H9 (cell line): ENCODE results near the gene SIX1. TPM values are rescaled to one million over a fixed set of nuclear protein-coding genes. Genes with fewer than 3 reads are reported as not detected.

Experiments used
- DNase-seq: peaks from one replicate; pipeline ENCODE4 v3.0.0-alpha.2; 2017
- H2AFZ ChIP-seq: one replicate; pipeline ENCODE4 v1.6.1; 2013; ENCODE audit warnings: mild to moderate bottlenecking, low read length, control low read depth, moderate library complexity
- H2AK5ac ChIP-seq: 2 replicates; pipeline ENCODE4 v1.6.1; 2013; ENCODE audit warnings: low read length, control low read depth, mixed read lengths; ENCODE audit not compliant: insufficient read length
- H2BK120ac ChIP-seq: one replicate; pipeline ENCODE4 v1.6.1; 2013; ENCODE audit warnings: low read depth, mild to moderate bottlenecking, low read length, control low read depth, inconsistent platforms; ENCODE audit not compliant: poor library complexity, severe bottlenecking
- H2BK12ac ChIP-seq: 2 replicates; pipeline ENCODE4 v1.6.1; 2013; ENCODE audit warnings: low read length, control low read depth, mixed read lengths, low read depth; ENCODE audit not compliant: insufficient read length
- H2BK15ac ChIP-seq: 2 replicates; pipeline ENCODE4 v1.6.1; 2013; ENCODE audit warnings: low read depth, low read length, control low read depth
- H2BK20ac ChIP-seq: one replicate; pipeline ENCODE4 v1.6.1; 2013; ENCODE audit warnings: low read depth, mild to moderate bottlenecking, low read length, control low read depth, inconsistent platforms; ENCODE audit not compliant: poor library complexity, severe bottlenecking
- H2BK5ac ChIP-seq: 2 replicates; pipeline ENCODE4 v1.6.1; 2013; ENCODE audit warnings: low read length, control low read depth, mixed read lengths; ENCODE audit not compliant: insufficient read length
- H3K14ac ChIP-seq: 2 replicates; pipeline ENCODE4 v1.6.1; 2013; ENCODE audit warnings: low read length, control low read depth; ENCODE audit not compliant: insufficient read depth
- H3K18ac ChIP-seq: 2 replicates; pipeline ENCODE4 v1.6.1; 2013; ENCODE audit warnings: low read depth, mild to moderate bottlenecking, mixed read lengths, low read length, control low read depth; ENCODE audit not compliant: insufficient read length
- H3K23ac ChIP-seq: 2 replicates; pipeline ENCODE4 v1.6.1; 2013; ENCODE audit warnings: low read length, control low read depth, mixed read lengths, low read depth; ENCODE audit not compliant: insufficient read length
- H3K23me2 ChIP-seq: 2 replicates; pipeline ENCODE4 v1.6.1; 2013; ENCODE audit warnings: low read depth, mild to moderate bottlenecking, mixed read lengths, low read length, control low read depth; ENCODE audit not compliant: insufficient read length, poor library complexity, severe bottlenecking
- H3K27ac ChIP-seq: 2 replicates; pipeline ENCODE4 v1.5.1; 2013; ENCODE audit warnings: low read length, control low read depth, mixed read lengths, low read depth; ENCODE audit not compliant: insufficient read length
- H3K27me3 ChIP-seq: 2 replicates; pipeline ENCODE4 v1.6.1; 2013; ENCODE audit warnings: low read length, control low read depth, inconsistent platforms; ENCODE audit not compliant: insufficient read depth
- H3K4ac ChIP-seq: 2 replicates; pipeline ENCODE4 v1.6.1; 2013; ENCODE audit warnings: low read depth, mild to moderate bottlenecking, control low read depth, inconsistent platforms, low read length, moderate library complexity
- H3K4me1 ChIP-seq: 2 replicates; pipeline ENCODE4 v1.6.1; 2013; ENCODE audit warnings: low read length, control low read depth, inconsistent platforms; ENCODE audit not compliant: insufficient read depth
- H3K4me2 ChIP-seq: 2 replicates; pipeline ENCODE4 v1.6.1; 2013; ENCODE audit warnings: low read length, control low read depth, mixed read lengths; ENCODE audit not compliant: insufficient read length, insufficient read depth
- H3K56ac ChIP-seq: 2 replicates; pipeline ENCODE4 v1.6.1; 2013; ENCODE audit warnings: low read depth, mild to moderate bottlenecking, mixed read lengths, low read length, control low read depth; ENCODE audit not compliant: insufficient read length
- H3K79me1 ChIP-seq: 2 replicates; pipeline ENCODE4 v1.6.1; 2013; ENCODE audit warnings: low read depth, mild to moderate bottlenecking, moderate library complexity, low read length, control low read depth, inconsistent platforms; ENCODE audit not compliant: insufficient read depth, poor library complexity, severe bottlenecking
- H3K79me2 ChIP-seq: 2 replicates; pipeline ENCODE4 v1.6.1; 2013; ENCODE audit warnings: low read length, control low read depth, inconsistent platforms; ENCODE audit not compliant: insufficient read depth
- H3K9ac ChIP-seq: 2 replicates; pipeline ENCODE4 v1.6.1; 2013; ENCODE audit warnings: low read length, control low read depth, mixed read lengths; ENCODE audit not compliant: insufficient read length; ENCODE audit errors: extremely low read depth
- H3K9me3 ChIP-seq: one replicate; pipeline ENCODE4 v1.6.1; 2013; ENCODE audit warnings: low read depth, low read length, inconsistent platforms; ENCODE audit not compliant: control insufficient read depth
- H3T11ph ChIP-seq: one replicate; pipeline ENCODE4 v1.6.1; 2013; ENCODE audit warnings: mild to moderate bottlenecking, low read length, control low read depth, inconsistent platforms
- H4K20me1 ChIP-seq: one replicate; pipeline ENCODE4 v1.6.1; 2013; ENCODE audit not compliant: control insufficient read depth, insufficient read length, insufficient read depth
- H4K5ac ChIP-seq: 2 replicates; pipeline ENCODE4 v1.6.1; 2013; ENCODE audit warnings: low read depth, mild to moderate bottlenecking, mixed read lengths, low read length, control low read depth; ENCODE audit not compliant: insufficient read length
- H4K8ac ChIP-seq: replicated peaks from 2 replicates; pipeline ENCODE4 v1.6.1; 2013; ENCODE audit warnings: low read length, control low read depth, mixed read lengths, low read depth; ENCODE audit not compliant: insufficient read length
- H4K91ac ChIP-seq: 2 replicates; pipeline ENCODE4 v1.6.1; 2013; ENCODE audit warnings: low read depth, mild to moderate bottlenecking, moderate library complexity, mixed read lengths, low read length, control low read depth; ENCODE audit not compliant: insufficient read length
- H3K27ac Mint-ChIP-seq, 3 experiments: 2 replicates in 2 of 3; 3 replicates in 1 of 3; pipeline ENCODE4 v1.8.0; 2020 to 2021; ENCODE audit warnings: mixed read lengths in 3 of 3, mild to moderate bottlenecking in 1 of 3, moderate library complexity in 1 of 3
- H3K27me3 Mint-ChIP-seq: 2 replicates; pipeline ENCODE4 v1.8.0; 2021; ENCODE audit warnings: low read depth, mild to moderate bottlenecking, moderate library complexity, mixed read lengths
- H3K36me3 Mint-ChIP-seq, 3 experiments: 2 replicates in 2 of 3; 3 replicates in 1 of 3; pipeline ENCODE4 v1.8.0; 2020 to 2021; ENCODE audit warnings: low read depth in 3 of 3, mixed read lengths in 3 of 3; ENCODE audit not compliant: insufficient read depth in 1 of 3
- H3K4me1 Mint-ChIP-seq, 2 experiments: 2 replicates each; pipeline ENCODE4 v1.8.0; 2020; ENCODE audit warnings: mixed read lengths in 2 of 2
- H3K4me3 Mint-ChIP-seq, 2 experiments: 2 replicates in 1 of 2; 3 replicates in 1 of 2; pipeline ENCODE4 v1.8.0; 2020 to 2021; ENCODE audit warnings: mild to moderate bottlenecking in 2 of 2, mixed read lengths in 2 of 2, moderate library complexity in 1 of 2
- H3K9me3 Mint-ChIP-seq, 2 experiments: 2 replicates in 1 of 2; 3 replicates in 1 of 2; pipeline ENCODE4 v1.8.0; 2020; ENCODE audit warnings: mild to moderate bottlenecking in 2 of 2, mixed read lengths in 2 of 2, moderate library complexity in 1 of 2
- WGBS: extraction: QIAGEN DNeasy Blood & Tissue Kit; methylation state at CpG from one replicate; pipeline ENCODE4 v1.1.7; 2013; ENCODE audit warnings: missing lambda C conversion rate, low lambda C conversion rate, mixed read lengths; ENCODE audit not compliant: insufficient read length; ENCODE audit errors: extremely low coverage; 5-methylcytosine and 5-hydroxymethylcytosine counted together
- total RNA-seq: library from RNA; stranded (reverse); gene quantifications from 2 replicates; pipeline ENCODE4 v1.2.1, GENCODE V29; 2021
- TF ChIP-seq, protein P1 (sequence below): fragments of 200-600 bp; sonication (generic); conservative IDR thresholded peaks from 3 replicates; pipeline ENCODE4 v1.8.0; 2021; ENCODE audit warnings: antibody characterized with exemption, mild to moderate bottlenecking

Gene SIX1
- total RNA-seq, 1 experiment from 2014 or later = 0.17 TPM

DNA sequence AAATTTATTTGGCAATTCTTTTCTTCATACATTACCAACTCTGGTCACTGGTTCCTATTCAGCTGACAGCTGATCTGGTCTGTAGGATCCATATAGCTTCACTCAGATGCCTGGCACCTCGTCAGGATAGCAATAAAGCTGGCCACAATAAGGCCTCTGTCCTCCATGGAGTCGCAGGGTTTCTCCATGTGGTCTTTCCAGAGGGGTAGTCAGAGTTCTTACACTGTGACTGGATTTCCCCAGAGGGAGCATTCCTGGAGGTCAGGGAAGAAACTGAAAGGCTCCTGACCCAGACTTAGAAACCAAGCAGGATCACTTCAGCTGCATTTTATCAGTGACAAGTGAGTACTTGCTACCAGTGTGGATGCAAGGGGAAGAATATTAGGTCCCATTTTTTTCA, 34.9 kb upstream of the SIX1 start:
- Histone ChIP-seq H4K5ac (no peak overlapping the region), H3K4ac (no peak overlapping the region), H3K4me1 (peaks cover 4% of the 10 kb centered on the region; the same call in 1 of the 2 replicates), H3K27ac (no peak overlapping the region), H2BK5ac (no peak overlapping the region), H3K79me1 (no peaks in the 10 kb centered on the region), H4K20me1 (no peaks in the 10 kb centered on the region), H3K9ac (no peak overlapping the region), H3K14ac (no peak overlapping the region), H3K27me3 (no peaks in the 10 kb centered on the region), H2BK12ac (no peak overlapping the region), H4K91ac (no peak overlapping the region), H3K79me2 (no peaks in the 10 kb centered on the region), H3T11ph (no peak overlapping the region), H3K4me2 (no peak overlapping the region), H3K23ac (no peak overlapping the region), H3K56ac (no peak overlapping the region), H3K23me2 (no peaks in the 10 kb centered on the region), H2BK15ac (no peak overlapping the region), H3K9me3 (no peaks in the 10 kb centered on the region), H2AFZ (no peak overlapping the region), H2BK120ac (no peak overlapping the region), H3K18ac (no peak overlapping the region), H4K8ac (no peak overlapping the region), H2AK5ac (no peak overlapping the region), H2BK20ac (no peak overlapping the region)
- DNase-seq = no peak
- Mint-ChIP-seq H3K4me1 (peaks cover 17 to 20% of the 10 kb centered on the region in 2 experiments), H3K4me3 (no peak overlapping the region), H3K9me3 (peaks cover 2 to 3% of the 10 kb centered on the region in 2 experiments; a peak in 1 of 5 replicates), H3K36me3 (no peaks in the 10 kb centered on the region), H3K27ac (no peak overlapping the region; a peak in 1 of 7 replicates), H3K27me3 (no peaks in the 10 kb centered on the region; the same call in 1 of the 2 replicates)
- no CpG with 5 or more reads among the region's 2 CpGs for WGBS
- TF ChIP-seq, protein P1, sequence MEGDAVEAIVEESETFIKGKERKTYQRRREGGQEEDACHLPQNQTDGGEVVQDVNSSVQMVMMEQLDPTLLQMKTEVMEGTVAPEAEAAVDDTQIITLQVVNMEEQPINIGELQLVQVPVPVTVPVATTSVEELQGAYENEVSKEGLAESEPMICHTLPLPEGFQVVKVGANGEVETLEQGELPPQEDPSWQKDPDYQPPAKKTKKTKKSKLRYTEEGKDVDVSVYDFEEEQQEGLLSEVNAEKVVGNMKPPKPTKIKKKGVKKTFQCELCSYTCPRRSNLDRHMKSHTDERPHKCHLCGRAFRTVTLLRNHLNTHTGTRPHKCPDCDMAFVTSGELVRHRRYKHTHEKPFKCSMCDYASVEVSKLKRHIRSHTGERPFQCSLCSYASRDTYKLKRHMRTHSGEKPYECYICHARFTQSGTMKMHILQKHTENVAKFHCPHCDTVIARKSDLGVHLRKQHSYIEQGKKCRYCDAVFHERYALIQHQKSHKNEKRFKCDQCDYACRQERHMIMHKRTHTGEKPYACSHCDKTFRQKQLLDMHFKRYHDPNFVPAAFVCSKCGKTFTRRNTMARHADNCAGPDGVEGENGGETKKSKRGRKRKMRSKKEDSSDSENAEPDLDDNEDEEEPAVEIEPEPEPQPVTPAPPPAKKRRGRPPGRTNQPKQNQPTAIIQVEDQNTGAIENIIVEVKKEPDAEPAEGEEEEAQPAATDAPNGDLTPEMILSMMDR = no peak
